Esophagus muscularis mucosa (tissue), 4 donors: Measurements from ENCODE around the gene GRID1. TPM values are rescaled to one million over a fixed set of nuclear protein-coding genes. Genes with fewer than 3 reads are reported as not detected.

Experiments
- DNase-seq: peaks from one replicate; pipeline ENCODE4 v3.0.0-alpha.2; 2017; ENCODE audit errors: extremely low spot score
- H3K27ac ChIP-seq, 4 donors: fragments of 200-600 bp; sonication (generic); replicated peaks in 1 of 4; 1 replicate in 3 of 4; 2 replicates in 1 of 4; pipeline ENCODE4 v1.5.1; 2016 to 2019; ENCODE audit warnings: mild to moderate bottlenecking in 1 of 4
- H3K27me3 ChIP-seq, 4 donors: fragments of 200-600 bp; sonication (generic); one replicate each; pipeline versions ENCODE4 v1.5.1 to v1.6.0; 2016 to 2019
- H3K36me3 ChIP-seq, 4 donors: fragments of 200-600 bp; sonication (generic); one replicate each; pipeline ENCODE4 v1.5.1; 2016 to 2019
- H3K4me1 ChIP-seq, 4 donors: fragments of 200-600 bp; sonication (generic); one replicate each; pipeline ENCODE4 v1.5.1; 2016 to 2019
- H3K4me3 ChIP-seq, 4 donors: fragments of 200-600 bp; sonication (generic); 1 replicate in 2 of 4; 2 replicates in 2 of 4; pipeline ENCODE4 v1.5.1; 2016 to 2019; ENCODE audit warnings: mild to moderate bottlenecking in 4 of 4, moderate library complexity in 1 of 4
- H3K9me3 ChIP-seq, 4 donors: fragments of 200-600 bp; sonication (generic); 1 replicate in 3 of 4; 2 replicates in 1 of 4; pipeline ENCODE4 v1.5.1; 2016 to 2019
- CTCF ChIP-seq, 3 experiments: fragments of 200-600 bp in 2 of 3; fragments of 450-650 bp in 1 of 3; sonication (generic) in 2 of 3; IDR thresholded peaks; one replicate each; pipeline ENCODE4 v1.5.1; 2017 to 2019; ENCODE audit warnings: antibody characterized with exemption in 3 of 3, mild to moderate bottlenecking in 2 of 3, moderate library complexity in 1 of 3
- EP300 ChIP-seq: sonication (generic); formaldehyde crosslinking; IDR thresholded peaks from one replicate; pipeline ENCODE4 v1.6.1; 2017; ENCODE audit warnings: antibody characterized with exemption
- POLR2A ChIP-seq: fragments of 450-650 bp; IDR thresholded peaks from one replicate; pipeline ENCODE4 v1.6.1; 2017; ENCODE audit warnings: antibody characterized with exemption, moderate library complexity, mild to moderate bottlenecking, low read depth
- POLR2AphosphoS5 ChIP-seq, 2 donors: sonication (generic); formaldehyde crosslinking; IDR thresholded peaks; one replicate each; pipeline ENCODE4 v1.6.1; 2017; ENCODE audit warnings: antibody characterized with exemption in 2 of 2
- WGBS: methylation state at CpG from one replicate; pipeline ENCODE4 v1.1.5; 2018; 5-methylcytosine and 5-hydroxymethylcytosine counted together
- intact Hi-C: fragments of 100-400 bp; cut with DNase I; formaldehyde crosslinking; loops from one replicate; pipeline ENCODE4 v1.15.1; 2023
- total RNA-seq, 4 donors: library from RNA; depleted of rRNA; stranded (reverse); fragments of >200 nt; gene quantifications; one replicate each; pipeline versions ENCODE4 v1.1.0 to v1.2.1, GENCODE V29; 2016

The GRID1 gene
- total RNA-seq, 4 donors from 2014 or later, result under 0.01 to 1.3 (median 1.1) TPM

DNA sequence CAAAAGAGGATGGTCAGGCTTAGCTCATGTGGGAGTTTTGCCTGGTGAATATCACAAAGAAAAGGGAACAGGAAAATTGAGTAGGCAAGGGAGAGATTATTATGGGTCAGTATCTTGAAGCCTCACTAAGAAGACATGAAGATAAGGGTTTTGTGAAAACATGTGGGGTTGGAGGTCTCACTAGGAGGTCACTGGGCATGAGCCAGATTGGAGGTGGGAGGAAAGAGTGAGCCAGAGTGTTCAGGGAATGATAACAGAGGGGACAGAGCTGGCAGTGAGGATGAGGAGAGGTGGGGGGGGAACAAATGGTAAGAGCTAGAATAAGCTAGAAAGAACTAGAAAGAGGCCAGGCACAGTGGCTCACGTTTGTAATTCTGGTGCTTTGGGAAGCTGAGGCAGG is 374.3 kb downstream of the GRID1 start:
- intact Hi-C loops, result no loop called here
- 50% methylated on average over 1 of the region's 1 CpG for WGBS

GRCh38 chr10:85986777-85987176 is 379.8 kb downstream of the GRID1 start:
- H3K36me3 ChIP-seq, result no peaks in the 10 kb centered on the region
- H3K9me3 ChIP-seq, result no peaks in the 10 kb centered on the region
- no CpG with 5 or more reads among the region's 1 CpG for WGBS
- no peaks in the 10 kb centered on the region for H3K27me3 ChIP-seq
- no peak for DNase-seq
- H3K4me1 ChIP-seq, result no peaks in the 10 kb centered on the region
- H3K27ac ChIP-seq, result no peak overlapping the region
- no peak for TF ChIP-seq EP300
- TF ChIP-seq CTCF (IDR thresholded peaks at IDR 0.05), result no peak
- no peak for TF ChIP-seq POLR2A
- no peak for TF ChIP-seq POLR2AphosphoS5 (IDR thresholded peaks at IDR 0.05)
- intact Hi-C loops, result no loop called here
- H3K4me3 ChIP-seq, result no peak overlapping the region

More for the DNA sequence above, 374.3 kb downstream of the GRID1 start:
- no peaks in the 10 kb centered on the region for H3K27me3 ChIP-seq
- H3K9me3 ChIP-seq, result peaks cover 0 to 4% (median 0%) of the 10 kb centered on the region in 4 donors
- TF ChIP-seq EP300 (no peak), POLR2AphosphoS5 (IDR thresholded peaks at IDR 0.05) (no peak), CTCF (IDR thresholded peaks at IDR 0.05) (no peak), POLR2A (no peak)
- DNase-seq, result peak; percentile 34
- no peaks in the 10 kb centered on the region for H3K4me1 ChIP-seq
- H3K27ac ChIP-seq, result no peak overlapping the region
- no peak overlapping the region for H3K4me3 ChIP-seq
- no peaks in the 10 kb centered on the region for H3K36me3 ChIP-seq

- Histone ChIP-seq H3K4me1 (no peaks in the 10 kb centered on the region), H3K36me3 (no peaks in the 10 kb centered on the region), H3K27me3 (no peaks in the 10 kb centered on the region), H3K27ac (no peak overlapping the region), H3K4me3 (no peak overlapping the region), H3K9me3 (no peaks in the 10 kb centered on the region)
- TF ChIP-seq CTCF (IDR thresholded peaks at IDR 0.05) (no peak), POLR2AphosphoS5 (IDR thresholded peaks at IDR 0.05) (no peak), POLR2A (no peak), EP300 (no peak)
- WGBS, result 87% methylated on average over 5 of the region's 6 CpGs
- intact Hi-C loops, result no loop called here
- DNase-seq, result peak; percentile 91
Measured at GRCh38 chr10:85983051-85983450, 383.5 kb downstream of the GRID1 start.

GRCh38 chr10:85979598-85979997 is 387.0 kb downstream of the GRID1 start:
- Histone ChIP-seq H3K4me3 (no peak overlapping the region), H3K36me3 (no peaks in the 10 kb centered on the region), H3K27ac (no peak overlapping the region), H3K27me3 (no peaks in the 10 kb centered on the region), H3K4me1 (no peaks in the 10 kb centered on the region), H3K9me3 (no peaks in the 10 kb centered on the region)
- intact Hi-C loops, result no loop called here
- peak; percentile 85 for DNase-seq
- TF ChIP-seq POLR2A, result no peak
- TF ChIP-seq EP300, result no peak
- TF ChIP-seq POLR2AphosphoS5 (IDR thresholded peaks at IDR 0.05), result no peak
- TF ChIP-seq CTCF (IDR thresholded peaks at IDR 0.05), result no peak
